Activated CD8-positive, alpha-beta memory T cell treated with anti-CD3 and anti-CD28 coated beads for 4 hours (primary cell): Measurements from ENCODE around the gene DCAF11.
A peak's percentile ranks its signal among the peaks of the same experiment; 100 is the strongest.

Source experiments
- DNase-seq, 2 donors: peaks; one replicate each; pipeline ENCODE4 v3.0.0-alpha.2; 2020; ENCODE audit warnings: low read depth in 2 of 2

The DCAF11 gene

DNA sequence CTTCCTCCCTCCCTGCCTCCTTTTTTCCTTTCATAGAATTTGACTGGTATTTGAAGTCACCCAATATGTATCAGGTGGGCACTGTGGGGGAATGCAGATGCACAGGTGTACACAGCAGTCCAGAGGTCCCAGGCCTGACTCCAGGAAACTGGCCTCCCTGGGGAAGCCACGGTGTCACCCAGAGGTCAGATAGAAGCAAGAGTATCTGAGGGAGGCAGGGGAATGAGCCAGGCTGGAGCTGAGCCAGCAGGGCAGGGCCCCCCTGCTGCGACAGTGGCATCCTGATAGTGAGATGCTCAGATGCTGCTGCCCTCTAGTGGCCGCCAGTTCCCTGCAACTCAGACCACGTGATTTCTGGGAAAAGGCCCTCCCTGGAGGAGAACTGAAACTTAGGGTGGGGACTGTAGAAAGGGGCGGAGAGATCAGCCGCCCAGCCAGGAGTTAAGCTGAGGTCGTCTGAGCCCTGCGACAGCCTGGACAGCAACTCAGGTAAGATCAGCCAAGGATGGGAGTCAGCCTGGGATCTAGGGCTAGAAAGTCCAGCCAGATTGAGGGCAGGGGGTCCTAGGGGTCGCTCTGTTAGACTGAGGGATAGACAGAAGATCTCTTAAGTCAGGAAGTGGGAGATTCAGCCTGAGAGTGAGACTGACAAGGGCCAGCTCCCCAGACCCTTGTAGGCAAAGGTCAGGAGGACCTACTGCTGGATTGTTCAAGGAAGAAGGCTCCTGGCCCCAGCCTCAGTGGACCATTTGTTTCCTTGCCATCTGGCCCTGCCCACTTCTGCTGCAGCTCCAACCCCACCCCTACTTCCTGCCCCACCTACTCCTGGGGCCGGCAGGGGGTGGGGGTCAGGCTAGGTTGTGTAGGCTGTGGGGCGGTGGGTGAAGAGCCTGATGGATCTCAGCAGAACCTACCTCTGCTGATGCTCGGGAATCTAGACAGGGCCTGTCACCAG lies 46.5 kb downstream of the DCAF11 start, which contains the start of gene IRF9:
Gene IRF9 (plus strand): TSS at position 416 of the 955 bp plus-strand sequence. CDS start 880 bp downstream, outside the sequence.
- peak; percentile 94 to 96 for DNase-seq

DNA sequence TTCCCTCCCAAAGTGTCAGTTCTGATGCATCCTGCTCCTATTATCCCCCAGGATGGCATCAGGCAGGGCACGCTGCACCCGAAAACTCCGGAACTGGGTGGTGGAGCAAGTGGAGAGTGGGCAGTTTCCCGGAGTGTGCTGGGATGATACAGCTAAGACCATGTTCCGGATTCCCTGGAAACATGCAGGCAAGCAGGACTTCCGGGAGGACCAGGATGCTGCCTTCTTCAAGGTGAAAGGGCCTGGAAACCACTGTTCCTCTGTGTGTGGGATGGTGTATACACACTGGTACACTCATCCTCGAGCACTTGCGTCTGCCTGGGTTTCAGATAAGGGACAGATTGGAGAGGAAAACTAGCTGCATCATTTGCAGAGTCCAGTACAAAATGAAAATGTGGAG lies 47.5 kb downstream of the DCAF11 start:
- no peak for DNase-seq

DNA sequence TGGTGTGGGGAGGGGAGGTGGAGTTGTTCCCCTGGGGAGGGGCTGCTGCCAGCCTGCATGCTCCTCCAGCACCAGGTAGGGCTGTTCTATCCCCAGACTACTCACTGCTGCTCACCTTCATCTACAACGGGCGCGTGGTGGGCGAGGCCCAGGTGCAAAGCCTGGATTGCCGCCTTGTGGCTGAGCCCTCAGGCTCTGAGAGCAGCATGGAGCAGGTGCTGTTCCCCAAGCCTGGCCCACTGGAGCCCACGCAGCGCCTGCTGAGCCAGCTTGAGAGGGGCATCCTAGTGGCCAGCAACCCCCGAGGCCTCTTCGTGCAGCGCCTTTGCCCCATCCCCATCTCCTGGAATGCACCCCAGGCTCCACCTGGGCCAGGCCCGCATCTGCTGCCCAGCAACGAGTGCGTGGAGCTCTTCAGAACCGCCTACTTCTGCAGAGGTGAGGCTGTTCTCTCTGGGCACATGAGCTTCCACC lies 50.0 kb downstream of the DCAF11 start:
- DNase-seq: no peak

DNA sequence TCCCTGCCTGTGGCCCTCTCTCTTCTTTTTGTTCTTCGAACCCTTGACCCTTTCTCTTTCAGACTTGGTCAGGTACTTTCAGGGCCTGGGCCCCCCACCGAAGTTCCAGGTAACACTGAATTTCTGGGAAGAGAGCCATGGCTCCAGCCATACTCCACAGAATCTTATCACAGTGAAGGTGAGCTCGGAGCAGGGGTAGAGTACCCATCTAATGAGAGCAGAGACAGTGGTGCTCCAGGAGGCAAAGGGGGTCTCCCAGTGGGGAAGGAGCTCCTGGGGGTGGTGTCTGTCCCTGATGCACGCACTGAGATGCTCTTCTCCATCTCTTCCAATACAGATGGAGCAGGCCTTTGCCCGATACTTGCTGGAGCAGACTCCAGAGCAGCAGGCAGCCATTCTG lies 51.2 kb downstream of the DCAF11 start:
- no peak for DNase-seq

DNA sequence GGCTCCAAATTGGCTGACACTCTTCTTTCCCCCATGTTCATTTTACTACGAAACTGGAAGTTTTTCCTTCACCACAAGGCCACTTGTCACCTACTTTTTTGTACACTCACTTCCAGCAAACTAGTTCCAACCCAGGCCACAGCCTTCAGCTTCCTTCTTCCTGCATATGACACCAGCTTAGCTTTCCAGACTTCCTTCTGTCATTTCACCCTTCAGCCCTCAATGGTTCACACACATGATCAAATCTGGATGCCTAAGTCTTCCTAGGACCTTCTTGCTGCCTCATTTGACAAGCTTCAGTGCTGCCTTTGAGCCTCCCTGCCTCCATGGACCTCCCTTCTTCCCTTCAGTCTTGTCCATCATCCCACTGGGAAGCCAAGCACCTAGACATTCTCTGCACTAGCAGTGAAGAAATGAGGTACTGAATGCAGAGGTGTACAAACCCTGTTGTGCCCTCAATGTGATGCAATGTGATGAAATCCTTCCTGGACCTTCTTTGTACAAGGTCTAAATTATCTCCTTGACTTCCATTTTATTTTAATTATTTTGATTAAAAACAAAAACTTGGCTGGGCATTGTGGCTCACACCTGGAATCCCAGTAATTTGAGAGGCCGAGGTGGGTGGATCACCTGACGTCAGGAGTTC lies 53.0 kb downstream of the DCAF11 start:
- DNase-seq: no peak

DNA sequence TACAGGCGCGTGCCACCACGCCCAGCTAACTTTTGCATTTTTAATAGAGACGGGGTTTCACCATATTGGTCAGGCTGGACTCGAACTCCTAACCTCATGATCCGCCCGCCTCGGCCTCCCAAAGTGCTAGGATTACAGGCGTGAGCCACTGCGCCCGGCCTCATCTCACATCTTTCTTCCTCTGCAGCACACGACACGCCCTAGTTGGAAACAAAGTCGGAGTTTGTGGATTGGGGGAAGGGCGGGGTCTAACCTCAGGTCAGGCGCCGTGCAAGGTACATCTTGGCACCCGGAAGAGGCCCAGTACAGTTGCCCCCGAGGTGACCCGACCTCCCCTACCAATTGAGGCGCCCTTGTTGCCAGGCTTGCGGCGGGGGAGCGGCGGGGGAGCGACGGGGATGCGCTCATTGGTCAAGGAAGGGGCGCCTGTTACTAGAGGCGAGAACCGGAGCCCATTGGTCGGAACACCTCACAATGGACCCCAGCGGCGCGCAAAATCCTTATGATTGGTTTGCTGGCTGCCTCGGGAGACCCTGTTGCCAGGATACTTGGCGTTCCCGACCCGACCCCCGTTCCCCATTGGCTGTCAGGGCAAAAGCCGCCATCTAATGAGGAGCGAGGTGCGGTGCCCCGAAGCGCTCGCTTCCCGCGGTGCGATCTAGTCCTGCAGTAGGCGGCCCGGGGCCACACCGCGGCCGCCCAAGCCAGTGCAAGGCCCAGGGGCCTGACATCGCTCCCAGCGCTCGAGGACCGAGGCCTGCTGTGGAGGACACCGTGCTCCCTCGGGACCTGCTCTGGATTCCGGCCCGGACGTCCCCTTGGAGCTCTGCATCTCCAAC lies 57.1 kb downstream of the DCAF11 start, which contains the start of gene REC8:
Gene REC8 (plus strand): TSS at position 659 of the 839 bp plus-strand sequence. CDS start 473 bp downstream, outside the sequence.
- DNase-seq: peak; percentile 42 to 44

DNA sequence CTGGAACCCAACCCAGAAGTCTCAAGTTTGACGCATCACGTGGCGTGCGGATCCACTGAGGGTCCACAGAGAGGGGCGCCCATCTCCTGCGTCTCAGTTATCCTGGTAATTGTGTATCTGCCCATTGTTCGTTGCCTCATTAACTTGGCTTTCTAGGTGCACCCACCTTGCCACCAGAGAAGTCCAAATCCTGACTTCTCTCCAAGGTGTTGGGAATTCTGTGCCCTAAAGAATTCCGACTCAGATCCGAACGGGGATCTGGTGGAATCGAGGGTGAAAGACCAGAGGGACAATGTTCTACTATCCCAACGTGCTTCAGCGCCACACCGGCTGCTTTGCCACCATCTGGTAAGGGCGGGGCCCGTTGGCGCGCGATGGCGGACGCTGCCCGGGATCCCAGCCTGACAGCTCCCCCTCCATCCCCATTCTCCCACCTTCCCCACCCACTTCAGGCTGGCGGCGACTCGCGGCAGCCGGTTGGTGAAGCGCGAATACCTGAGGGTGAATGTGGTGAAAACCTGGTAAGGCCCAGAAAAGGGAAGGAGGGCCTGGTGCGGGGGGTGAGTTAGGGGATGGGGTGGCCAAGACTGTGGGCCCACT lies 57.8 kb downstream of the DCAF11 start:
- DNase-seq: no peak

DNA sequence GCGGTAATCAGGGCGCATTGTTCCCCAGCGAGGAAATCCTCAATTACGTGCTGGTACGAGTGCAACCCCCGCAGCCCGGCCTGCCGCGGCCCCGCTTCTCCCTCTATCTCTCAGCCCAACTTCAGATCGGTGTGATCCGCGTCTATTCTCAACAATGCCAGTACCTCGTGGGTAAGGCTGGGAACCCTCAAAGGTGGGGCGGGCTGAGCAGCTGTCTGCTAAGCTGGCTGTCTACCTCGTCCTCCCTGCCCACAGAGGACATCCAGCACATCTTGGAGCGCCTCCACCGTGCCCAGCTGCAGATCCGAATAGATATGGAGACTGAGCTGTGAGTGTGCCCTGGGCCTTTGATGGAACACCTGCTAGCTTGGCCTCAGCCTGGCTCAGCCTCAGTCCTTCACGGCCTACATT lies 58.3 kb downstream of the DCAF11 start:
- no peak for DNase-seq
